Measurements from ENCODE around the gene DGKQ.

Gene DGKQ

GRCh38 chr4:960636-961350 is 12.6 kb downstream of the DGKQ start:
- no peak overlapping the region for H3K23ac ChIP-seq (ENCODE audit: low read length)
- no peak overlapping the region for H3K27ac ChIP-seq (ENCODE audit: low read depth, low read length)
- H2BK5ac ChIP-seq (ENCODE audit: low read length) = no peak overlapping the region
- no peaks in the 10 kb centered on the region for H3K4me1 ChIP-seq (ENCODE audit: control insufficient read depth, low read depth, low read length)
- H3K27me3 ChIP-seq (ENCODE audit: insufficient read depth, low read length, poor library complexity) = no peaks in the 10 kb centered on the region
- no peaks in the 10 kb centered on the region for H3K79me1 ChIP-seq (ENCODE audit: low read length)
- H3K9ac ChIP-seq (ENCODE audit: low read length) = no peak overlapping the region
- no CpG with 5 or more reads among the region's 35 CpGs for WGBS (ENCODE audit: extremely low coverage, insufficient coverage, low lambda C conversion rate)
- H2BK120ac ChIP-seq (ENCODE audit: low read depth, low read length) = no peak overlapping the region
- no peak overlapping the region for H2BK15ac ChIP-seq (replicated peaks; ENCODE audit: low read depth)
- H3K36me3 ChIP-seq (ENCODE audit: control insufficient read depth, insufficient read depth, low read length) = no peaks in the 10 kb centered on the region
- H3K18ac ChIP-seq (ENCODE audit: low read length) = no peak overlapping the region
- H4K8ac ChIP-seq (ENCODE audit: low read depth, low read length) = no peak overlapping the region
- H2AK5ac ChIP-seq (ENCODE audit: low read length) = no peak overlapping the region
- H3K4ac ChIP-seq (ENCODE audit: low read depth, low read length) = no peak overlapping the region
- no peak overlapping the region for H3K4me3 ChIP-seq (ENCODE audit: low read length)
- H3K56ac ChIP-seq (ENCODE audit: low read length) = no peak overlapping the region
- no peaks in the 10 kb centered on the region for H3K79me2 ChIP-seq (ENCODE audit: control insufficient read depth, insufficient read depth, low read length)
- H4K5ac ChIP-seq (ENCODE audit: low read length) = no peak overlapping the region
- no peak for DNase-seq
- H3K4me2 ChIP-seq (ENCODE audit: low read length) = no peak overlapping the region

- Histone ChIP-seq H3K56ac (ENCODE audit: low read length) (no peak overlapping the region), H2BK5ac (ENCODE audit: low read length) (no peak overlapping the region), H4K8ac (ENCODE audit: low read depth, low read length) (no peak overlapping the region), H4K5ac (ENCODE audit: low read length) (no peak overlapping the region), H3K4me3 (ENCODE audit: low read length) (no peak overlapping the region), H3K79me1 (ENCODE audit: low read length) (no peaks in the 10 kb centered on the region), H3K4me1 (ENCODE audit: control insufficient read depth, low read depth, low read length) (no peaks in the 10 kb centered on the region), H3K27me3 (ENCODE audit: insufficient read depth, low read length, poor library complexity) (no peaks in the 10 kb centered on the region), H2BK15ac (replicated peaks; ENCODE audit: low read depth) (no peak overlapping the region), H3K27ac (ENCODE audit: low read depth, low read length) (no peak overlapping the region), H3K36me3 (ENCODE audit: control insufficient read depth, insufficient read depth, low read length) (no peaks in the 10 kb centered on the region), H3K79me2 (ENCODE audit: control insufficient read depth, insufficient read depth, low read length) (no peaks in the 10 kb centered on the region), H2AK5ac (ENCODE audit: low read length) (no peak overlapping the region), H3K23ac (ENCODE audit: low read length) (no peak overlapping the region), H3K4me2 (ENCODE audit: low read length) (no peak overlapping the region), H3K4ac (ENCODE audit: low read depth, low read length) (no peak overlapping the region), H3K18ac (ENCODE audit: low read length) (no peak overlapping the region), H2BK120ac (ENCODE audit: low read depth, low read length) (no peak overlapping the region), H3K9ac (ENCODE audit: low read length) (no peak overlapping the region)
- WGBS (ENCODE audit: extremely low coverage, insufficient coverage, low lambda C conversion rate) = no CpG with 5 or more reads among the region's 16 CpGs
- DNase-seq = no peak
These were observed 13.2 kb downstream of the DGKQ start for GRCh38 chr4:960140-960635.

DNA sequence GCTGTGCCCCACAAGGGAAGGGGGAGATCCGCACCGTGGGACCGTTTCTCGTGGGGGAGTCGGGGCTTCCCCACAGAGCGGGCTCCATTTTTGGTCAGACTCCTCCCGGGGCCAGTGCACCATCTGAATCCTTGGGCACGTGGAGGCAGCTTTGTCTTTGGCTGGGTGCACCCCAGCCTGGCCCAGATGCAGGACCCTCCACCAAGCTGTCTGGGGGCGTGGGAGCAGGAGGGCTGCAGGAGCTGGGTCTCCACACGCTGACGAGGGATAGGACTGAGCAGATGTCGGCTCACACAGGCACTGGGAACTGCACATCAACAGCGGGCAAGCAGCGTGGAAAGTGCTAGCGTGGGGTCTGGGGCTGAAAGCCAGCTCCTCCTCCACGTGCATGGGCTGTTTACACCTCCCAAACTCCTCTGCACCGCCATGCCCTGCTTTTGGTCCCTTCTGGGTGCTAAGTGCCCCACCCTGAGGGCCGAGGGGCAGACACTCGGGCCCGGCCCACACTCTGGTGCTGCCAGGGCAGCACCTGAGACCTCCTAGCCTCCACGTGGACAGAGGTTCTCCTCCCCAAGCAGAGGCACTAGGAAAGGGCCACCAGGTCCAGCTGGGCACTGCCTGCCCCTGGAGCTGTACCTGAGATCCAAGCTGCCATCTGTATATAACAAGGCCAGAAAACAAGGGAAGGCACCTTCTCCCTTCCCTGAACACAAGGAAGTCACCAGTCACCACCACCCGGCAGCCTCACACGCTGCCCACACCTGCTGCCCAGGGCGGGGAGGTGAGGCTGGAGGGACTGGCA is 13.8 kb downstream of the DGKQ start:
- H2BK5ac ChIP-seq (ENCODE audit: low read length) = no peak overlapping the region
- H3K79me1 ChIP-seq (ENCODE audit: low read length) = no peaks in the 10 kb centered on the region
- no peak overlapping the region for H4K5ac ChIP-seq (ENCODE audit: low read length)
- no CpG with 5 or more reads among the region's 24 CpGs for WGBS (ENCODE audit: extremely low coverage, insufficient coverage, low lambda C conversion rate)
- no peaks in the 10 kb centered on the region for H3K4me1 ChIP-seq (ENCODE audit: control insufficient read depth, low read depth, low read length)
- H2BK15ac ChIP-seq (replicated peaks; ENCODE audit: low read depth) = no peak overlapping the region
- no peak overlapping the region for H2BK120ac ChIP-seq (ENCODE audit: low read depth, low read length)
- no peak overlapping the region for H3K27ac ChIP-seq (ENCODE audit: low read depth, low read length)
- H3K79me2 ChIP-seq (ENCODE audit: control insufficient read depth, insufficient read depth, low read length) = no peaks in the 10 kb centered on the region
- no peak overlapping the region for H3K9ac ChIP-seq (ENCODE audit: low read length)
- H3K4me3 ChIP-seq (ENCODE audit: low read length) = no peak overlapping the region
- no peak overlapping the region for H3K4ac ChIP-seq (ENCODE audit: low read depth, low read length)
- no peak overlapping the region for H4K8ac ChIP-seq (ENCODE audit: low read depth, low read length)
- no peak for DNase-seq
- H3K36me3 ChIP-seq (ENCODE audit: control insufficient read depth, insufficient read depth, low read length) = no peaks in the 10 kb centered on the region
- H3K27me3 ChIP-seq (ENCODE audit: insufficient read depth, low read length, poor library complexity) = no peaks in the 10 kb centered on the region
- no peak overlapping the region for H2AK5ac ChIP-seq (ENCODE audit: low read length)
- H3K23ac ChIP-seq (ENCODE audit: low read length) = no peak overlapping the region
- no peak overlapping the region for H3K4me2 ChIP-seq (ENCODE audit: low read length)
- no peak overlapping the region for H3K18ac ChIP-seq (ENCODE audit: low read length)
- no peak overlapping the region for H3K56ac ChIP-seq (ENCODE audit: low read length)

DNA sequence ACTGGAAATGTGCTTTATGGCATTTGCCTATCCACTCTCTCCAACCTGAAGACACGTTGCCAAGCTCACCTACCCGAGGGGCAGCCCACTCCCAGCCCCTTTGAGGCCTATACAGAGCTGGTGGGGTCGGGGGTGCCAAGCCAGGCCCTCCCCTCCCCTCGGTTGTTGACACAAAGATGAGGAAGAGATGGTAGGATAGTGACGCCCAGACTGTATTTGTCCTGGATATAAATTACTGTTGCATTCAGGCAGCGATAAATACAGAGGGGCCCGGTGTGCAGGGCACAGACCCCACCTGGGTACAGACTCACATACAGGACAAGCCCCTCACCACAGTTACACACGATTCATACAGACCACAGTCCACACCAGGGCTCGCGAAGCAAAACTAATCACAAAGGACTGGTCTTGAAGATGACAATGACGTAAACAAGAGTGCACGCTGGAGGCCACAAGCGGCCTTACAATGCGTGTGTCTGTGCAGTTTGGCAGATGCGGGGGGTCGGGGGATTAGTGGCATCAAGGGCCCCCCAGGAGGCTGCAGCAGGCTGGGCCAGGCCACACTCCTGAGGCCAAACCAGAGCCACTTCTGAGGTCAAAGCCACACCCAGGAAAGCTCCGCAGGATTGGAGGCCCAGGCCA is 14.6 kb downstream of the DGKQ start:
- no peak for DNase-seq
- H4K5ac ChIP-seq (ENCODE audit: low read length) = no peak overlapping the region
- no peak overlapping the region for H3K4me2 ChIP-seq (ENCODE audit: low read length)
- no peak overlapping the region for H4K8ac ChIP-seq (ENCODE audit: low read depth, low read length)
- H3K27ac ChIP-seq (ENCODE audit: low read depth, low read length) = no peak overlapping the region
- no peak overlapping the region for H3K18ac ChIP-seq (ENCODE audit: low read length)
- H3K23ac ChIP-seq (ENCODE audit: low read length) = no peak overlapping the region
- no peaks in the 10 kb centered on the region for H3K4me1 ChIP-seq (ENCODE audit: control insufficient read depth, low read depth, low read length)
- no peak overlapping the region for H2BK15ac ChIP-seq (replicated peaks; ENCODE audit: low read depth)
- H3K36me3 ChIP-seq (ENCODE audit: control insufficient read depth, insufficient read depth, low read length) = no peaks in the 10 kb centered on the region
- H3K9ac ChIP-seq (ENCODE audit: low read length) = no peak overlapping the region
- H3K56ac ChIP-seq (ENCODE audit: low read length) = no peak overlapping the region
- H3K27me3 ChIP-seq (ENCODE audit: insufficient read depth, low read length, poor library complexity) = no peaks in the 10 kb centered on the region
- no peak overlapping the region for H3K4ac ChIP-seq (ENCODE audit: low read depth, low read length)
- no peak overlapping the region for H2AK5ac ChIP-seq (ENCODE audit: low read length)
- no peak overlapping the region for H3K4me3 ChIP-seq (ENCODE audit: low read length)
- no CpG with 5 or more reads among the region's 17 CpGs for WGBS (ENCODE audit: extremely low coverage, insufficient coverage, low lambda C conversion rate)
- no peak overlapping the region for H2BK120ac ChIP-seq (ENCODE audit: low read depth, low read length)
- no peak overlapping the region for H2BK5ac ChIP-seq (ENCODE audit: low read length)
- H3K79me2 ChIP-seq (ENCODE audit: control insufficient read depth, insufficient read depth, low read length) = no peaks in the 10 kb centered on the region
- H3K79me1 ChIP-seq (ENCODE audit: low read length) = no peaks in the 10 kb centered on the region

GRCh38 chr4:958314-958665 is 15.1 kb downstream of the DGKQ start:
- H2BK15ac ChIP-seq (replicated peaks; ENCODE audit: low read depth) = no peak overlapping the region
- no peak for DNase-seq
- H3K18ac ChIP-seq (ENCODE audit: low read length) = no peak overlapping the region
- no peak overlapping the region for H3K4ac ChIP-seq (ENCODE audit: low read depth, low read length)
- no peak overlapping the region for H3K4me3 ChIP-seq (ENCODE audit: low read length)
- no peaks in the 10 kb centered on the region for H3K27me3 ChIP-seq (ENCODE audit: insufficient read depth, low read length, poor library complexity)
- H3K79me1 ChIP-seq (ENCODE audit: low read length) = no peaks in the 10 kb centered on the region
- no peak overlapping the region for H2BK5ac ChIP-seq (ENCODE audit: low read length)
- no CpG with 5 or more reads among the region's 17 CpGs for WGBS (ENCODE audit: extremely low coverage, insufficient coverage, low lambda C conversion rate)
- H4K5ac ChIP-seq (ENCODE audit: low read length) = no peak overlapping the region
- H3K4me2 ChIP-seq (ENCODE audit: low read length) = no peak overlapping the region
- H2AK5ac ChIP-seq (ENCODE audit: low read length) = no peak overlapping the region
- H3K23ac ChIP-seq (ENCODE audit: low read length) = no peak overlapping the region
- H3K4me1 ChIP-seq (ENCODE audit: control insufficient read depth, low read depth, low read length) = no peaks in the 10 kb centered on the region
- H3K27ac ChIP-seq (ENCODE audit: low read depth, low read length) = no peak overlapping the region
- H4K8ac ChIP-seq (ENCODE audit: low read depth, low read length) = no peak overlapping the region
- no peak overlapping the region for H3K9ac ChIP-seq (ENCODE audit: low read length)
- H2BK120ac ChIP-seq (ENCODE audit: low read depth, low read length) = no peak overlapping the region
- no peak overlapping the region for H3K56ac ChIP-seq (ENCODE audit: low read length)
- H3K79me2 ChIP-seq (ENCODE audit: control insufficient read depth, insufficient read depth, low read length) = no peaks in the 10 kb centered on the region
- H3K36me3 ChIP-seq (ENCODE audit: control insufficient read depth, insufficient read depth, low read length) = no peaks in the 10 kb centered on the region

Data from mesendoderm (in vitro differentiated cells).